H1 (cell line): ENCODE results near the gene PPP2R1A. TPM values are rescaled to one million over a fixed set of nuclear protein-coding genes. Genes with fewer than 3 reads are reported as not detected.

Experiments
- CTCF ChIA-PET: fragments of 300-600 bp; sonication (Branson Sonifier 250); formaldehyde crosslinking; loops from one replicate; lab custom pipeline; 2021; ENCODE audit not compliant: partially characterized antibody; lab: Charles Lee
- POLR2A ChIA-PET: fragments of 300-600 bp; sonication (Branson Sonifier 250); formaldehyde crosslinking; loops from one replicate; lab custom pipeline; 2021; ENCODE audit warnings: inconsistent platforms; ENCODE audit not compliant: partially characterized antibody; lab: Charles Lee
- DNase-seq, 2 experiments: peaks; one replicate each; pipeline versions ENCODE4 v3.0.0 to v3.0.0-alpha.2; 2010 to 2022; ENCODE audit warnings: low spot score in 2 of 2, low read depth in 1 of 2, mixed read lengths in 1 of 2
- FAIRE-seq: peaks from 2 replicates; lab custom pipeline; 2011; peaks lifted over from hg19 to GRCh38; lab: Jason Lieb, UNC
- H2AFZ ChIP-seq: 2 replicates; pipeline ENCODE4 v1.8.1; 2012; ENCODE audit warnings: low read length, inconsistent platforms
- H2AK5ac ChIP-seq: 2 replicates; pipeline ENCODE4 v1.6.1; 2013; ENCODE audit warnings: low read depth, low read length
- H2BK120ac ChIP-seq: replicated peaks from 2 replicates; pipeline ENCODE3; 2013; ENCODE audit warnings: low read depth, low read length, inconsistent platforms
- H2BK12ac ChIP-seq: 2 replicates; pipeline ENCODE4 v1.6.1; 2013; ENCODE audit warnings: low read depth, low read length
- H2BK15ac ChIP-seq: 2 replicates; pipeline ENCODE4 v1.6.1; 2013; ENCODE audit warnings: low read length
- H2BK20ac ChIP-seq: 2 replicates; pipeline ENCODE4 v1.6.1; 2013; ENCODE audit warnings: low read length
- H2BK5ac ChIP-seq: 2 replicates; pipeline ENCODE4 v1.6.1; 2013; ENCODE audit warnings: low read depth, low read length
- H3K14ac ChIP-seq: 2 replicates; pipeline ENCODE4 v1.6.1; 2013; ENCODE audit warnings: inconsistent platforms; ENCODE audit not compliant: insufficient read length
- H3K18ac ChIP-seq: 2 replicates; pipeline ENCODE4 v1.6.1; 2013; ENCODE audit warnings: low read length; ENCODE audit errors: extremely low read depth
- H3K23ac ChIP-seq: 2 replicates; pipeline ENCODE4 v1.6.1; 2013; ENCODE audit warnings: inconsistent platforms; ENCODE audit not compliant: insufficient read length
- H3K23me2 ChIP-seq: 2 replicates; pipeline ENCODE4 v1.6.1; 2013; ENCODE audit warnings: low read depth, low read length
- H3K27ac ChIP-seq: 2 replicates; pipeline ENCODE4 v1.6.1; 2011; ENCODE audit warnings: low read depth, low read length, inconsistent platforms
- H3K27me3 ChIP-seq, 4 experiments: replicated peaks in 1 of 4; 1 replicate in 1 of 4; 2 replicates in 3 of 4; pipeline versions ENCODE4 v1.6.1 to v1.8.1; 2011 to 2013; ENCODE audit warnings: low read length in 3 of 4, mild to moderate bottlenecking in 3 of 4, inconsistent platforms in 2 of 4, mixed read lengths in 2 of 4, moderate library complexity in 1 of 4; ENCODE audit not compliant: control insufficient read depth in 3 of 4, insufficient read depth in 3 of 4; ENCODE audit errors: extremely low read depth in 1 of 4
- H3K36me3 ChIP-seq, 4 experiments: 2 replicates each; pipeline versions ENCODE4 v1.6.1 to v1.8.1; 2011 to 2013; ENCODE audit warnings: mild to moderate bottlenecking in 4 of 4, low read length in 3 of 4, moderate library complexity in 2 of 4, control low read depth in 1 of 4, inconsistent platforms in 1 of 4; ENCODE audit not compliant: insufficient read depth in 4 of 4, control insufficient read depth in 2 of 4
- H3K4ac ChIP-seq: replicated peaks from 2 replicates; pipeline ENCODE3; 2013; ENCODE audit warnings: low read length, low read depth, mixed read lengths, inconsistent platforms; ENCODE audit not compliant: insufficient read length
- H3K4me1 ChIP-seq, 4 experiments: replicated peaks in 1 of 4; 1 replicate in 1 of 4; 2 replicates in 3 of 4; pipeline versions ENCODE4 v1.6.1 to v1.8.1; 2011 to 2013; ENCODE audit warnings: low read length in 3 of 4, inconsistent platforms in 2 of 4, mixed read lengths in 1 of 4; ENCODE audit not compliant: insufficient read depth in 4 of 4, control insufficient read depth in 3 of 4
- H3K4me2 ChIP-seq, 2 experiments: 2 replicates each; pipeline versions ENCODE4 v1.6.1 to v1.8.1; 2011 to 2013; ENCODE audit warnings: low read depth in 2 of 2, low read length in 2 of 2, control low read depth in 1 of 2, inconsistent platforms in 1 of 2, mild to moderate bottlenecking in 1 of 2; ENCODE audit not compliant: insufficient read depth in 1 of 2
- H3K4me3 ChIP-seq, 4 experiments: fragments of 200-600, 300-600 bp in 1 of 4; sonication (generic), shearing (Covaris generic), sonication (Bioruptor Twin) in 1 of 4; 2 replicates each; pipeline versions ENCODE4 v1.5.1 to v1.8.1; 2011 to 2016; ENCODE audit warnings: low read length in 4 of 4, low read depth in 3 of 4, control low read depth in 2 of 4, inconsistent platforms in 2 of 4, mild to moderate bottlenecking in 2 of 4, mixed read lengths in 1 of 4, moderate library complexity in 1 of 4; ENCODE audit not compliant: insufficient read depth in 2 of 4; ENCODE audit errors: extremely low read depth in 1 of 4
- H3K56ac ChIP-seq: replicated peaks from 2 replicates; pipeline ENCODE3; 2013; ENCODE audit warnings: low read depth, mild to moderate bottlenecking, mixed read lengths, low read length, inconsistent platforms; ENCODE audit not compliant: insufficient read length
- H3K79me1 ChIP-seq: 2 replicates; pipeline ENCODE4 v1.6.1; 2013; ENCODE audit warnings: low read depth, low read length, control low read depth
- H3K79me2 ChIP-seq, 2 experiments: 2 replicates each; pipeline versions ENCODE4 v1.6.1 to v1.8.1; 2012 to 2013; ENCODE audit warnings: low read length in 2 of 2, mild to moderate bottlenecking in 2 of 2, inconsistent platforms in 1 of 2; ENCODE audit not compliant: insufficient read depth in 2 of 2, control insufficient read depth in 1 of 2
- H3K9ac ChIP-seq, 4 experiments: replicated peaks in 1 of 4; 1 replicate in 1 of 4; 2 replicates in 3 of 4; pipeline versions ENCODE4 v1.6.1 to v1.8.1; 2011 to 2013; ENCODE audit warnings: low read depth in 3 of 4, low read length in 3 of 4, control low read depth in 2 of 4, mild to moderate bottlenecking in 2 of 4, moderate library complexity in 2 of 4, inconsistent platforms in 1 of 4; ENCODE audit errors: extremely low read depth in 1 of 4
- H3K9me3 ChIP-seq, 2 experiments: 2 replicates each; pipeline versions ENCODE4 v1.6.1 to v1.8.1; 2012 to 2013; ENCODE audit warnings: mild to moderate bottlenecking in 2 of 2, moderate library complexity in 2 of 2, control low read depth in 1 of 2, inconsistent platforms in 1 of 2, low read depth in 1 of 2, low read length in 1 of 2, mixed read lengths in 1 of 2; ENCODE audit not compliant: insufficient read depth in 2 of 2
- H4K20me1 ChIP-seq, 2 experiments: replicated peaks in 1 of 2; 2 replicates each; pipeline versions ENCODE3 to v1.8.1; 2011 to 2013; ENCODE audit warnings: inconsistent platforms in 2 of 2, low read length in 2 of 2, mild to moderate bottlenecking in 1 of 2; ENCODE audit not compliant: insufficient read depth in 2 of 2, control insufficient read depth in 1 of 2
- H4K5ac ChIP-seq: 2 replicates; pipeline ENCODE4 v1.6.1; 2013; ENCODE audit warnings: low read length, low read depth, mixed read lengths, inconsistent platforms; ENCODE audit not compliant: insufficient read length
- H4K8ac ChIP-seq: 2 replicates; pipeline ENCODE4 v1.8.0; 2013; ENCODE audit warnings: mild to moderate bottlenecking, moderate library complexity, low read length, inconsistent platforms; ENCODE audit not compliant: insufficient read depth; ENCODE audit errors: extremely low read depth
- H4K91ac ChIP-seq: replicated peaks from 2 replicates; pipeline ENCODE3; 2013; ENCODE audit warnings: low read length, mixed read lengths, inconsistent platforms; ENCODE audit not compliant: insufficient read length
- BCL11A ChIP-seq, 2 experiments: IDR thresholded peaks; one replicate each; pipeline ENCODE4 v1.6.1; 2011; ENCODE audit warnings: low read depth in 2 of 2, low read length in 2 of 2, mild to moderate bottlenecking in 2 of 2
- CTBP2 ChIP-seq: IDR thresholded peaks from 2 replicates; pipeline ENCODE4 v1.7.0; 2011; ENCODE audit warnings: borderline replicate concordance, mild to moderate bottlenecking, moderate library complexity, mixed read lengths, low read length; ENCODE audit not compliant: insufficient read depth, insufficient read length
- CTCF ChIP-seq, 3 experiments: IDR thresholded peaks; 1 replicate in 2 of 3; 2 replicates in 1 of 3; pipeline versions ENCODE4 v1.5.1 to v1.6.1; 2011; ENCODE audit warnings: low read length in 3 of 3, mild to moderate bottlenecking in 3 of 3, inconsistent platforms in 2 of 3, low read depth in 1 of 3, moderate library complexity in 1 of 3; ENCODE audit not compliant: insufficient read depth in 1 of 3; ENCODE audit errors: control extremely low read depth in 1 of 3
- HDAC2 ChIP-seq, 2 experiments: fragments of 300-600 bp in 1 of 2; sonication (generic) in 1 of 2; IDR thresholded peaks; 2 replicates each; pipeline ENCODE4 v1.6.1; 2011 to 2012; ENCODE audit warnings: low read depth in 2 of 2, low read length in 2 of 2, mild to moderate bottlenecking in 2 of 2, moderate library complexity in 2 of 2, borderline replicate concordance in 1 of 2, inconsistent platforms in 1 of 2
- JUN ChIP-seq: IDR thresholded peaks from 2 replicates; pipeline ENCODE4 v1.6.1; 2011; ENCODE audit warnings: low read depth, mild to moderate bottlenecking, improper control_type of control experiment, low read length
- KDM1A ChIP-seq: fragments of 200-600, 300-600 bp; sonication (generic); IDR thresholded peaks from 2 replicates; pipeline ENCODE4 v1.7.1; 2016; ENCODE audit warnings: mild to moderate bottlenecking, low read length, borderline replicate concordance
- POU5F1 ChIP-seq: IDR thresholded peaks from 2 replicates; pipeline ENCODE4 v1.6.1; 2011; ENCODE audit warnings: low read depth, mild to moderate bottlenecking, low read length, moderate library complexity
- SP1 ChIP-seq: IDR thresholded peaks from 2 replicates; pipeline ENCODE4 v1.6.1; 2011; ENCODE audit warnings: low read depth, low read length
- ZNF274 ChIP-seq: IDR thresholded peaks from 2 replicates; pipeline ENCODE4 v1.7.0; 2012; ENCODE audit warnings: low read length, borderline replicate concordance; ENCODE audit errors: extremely low read depth
- WGBS, 2 experiments: shearing (Covaris generic) in 1 of 2; methylation state at CpG; one replicate each; pipeline versions ENCODE4 v1.1.6 to v1.1.7; 2013 to 2015; ENCODE audit warnings: low lambda C conversion rate in 2 of 2, mixed read lengths in 2 of 2, inconsistent platforms in 1 of 2, low coverage in 1 of 2, missing lambda C conversion rate in 1 of 2; ENCODE audit not compliant: insufficient replicate concordance in 2 of 2, insufficient coverage in 1 of 2, insufficient read length in 1 of 2; ENCODE audit errors: extremely low coverage in 1 of 2, missing lambda C conversion rate in 1 of 2; 5-methylcytosine and 5-hydroxymethylcytosine counted together
- polyA plus RNA-seq, 7 experiments: library from polyadenylated mRNA; depleted of rRNA in 3 of 7; stranded (reverse) in 5 of 7; unstranded in 2 of 7; fragments of >200 nt in 5 of 7; fragments of 200-250 nt in 2 of 7; gene quantifications; 1 replicate in 5 of 7; 2 replicates in 1 of 7; 4 replicates in 1 of 7; pipeline versions ENCODE4 v1.2.1 to v1.2.3, GENCODE V29; 2011 to 2013; ENCODE audit warnings: missing spikeins in 2 of 7, mixed read lengths in 2 of 7
- total RNA-seq: library from RNA; stranded (reverse); fragmentation: NEBNext Ultra II Directional; extraction: Animal tissue kit (Norgen Biotek cat#: 25700); gene quantifications from 2 replicates; pipeline ENCODE4 v1.2.1, GENCODE V29; 2021

PPP2R1A gene
- total and polyA plus RNA-seq, 2 of the 8 experiments (the other 6 are each of a cell fraction or from before 2014, with no cell fraction given): 380 to 382 TPM

- H3K27me3 ChIP-seq: no peaks in the 10 kb centered on the region
- no peaks in the 10 kb centered on the region for H3K36me3 ChIP-seq
- no peaks in the 10 kb centered on the region for H3K23me2 ChIP-seq
- no peak overlapping the region for H3K4me2 ChIP-seq
- no peak overlapping the region for H2BK20ac ChIP-seq
- 88% methylated on average over 5 of the region's 5 CpGs; no CpG with 5 or more reads in 1 of the 2 experiments for WGBS, 2 experiments
- DNase-seq (no peak), FAIRE-seq (no peak)
- no peak overlapping the region for H4K91ac ChIP-seq
- H3K23ac ChIP-seq: no peak overlapping the region
- no peaks in the 10 kb centered on the region for H3K79me2 ChIP-seq
- no peak overlapping the region for H2BK15ac ChIP-seq
- no peak overlapping the region for H3K18ac ChIP-seq
- no peak overlapping the region for H4K5ac ChIP-seq
- H4K20me1 ChIP-seq: no peaks in the 10 kb centered on the region
- H3K4me1 ChIP-seq: no peaks in the 10 kb centered on the region
- no peak overlapping the region for H3K4ac ChIP-seq
- no peak overlapping the region for H3K56ac ChIP-seq
- no peak overlapping the region for H2AK5ac ChIP-seq
- no peak overlapping the region for H4K8ac ChIP-seq
- no peak overlapping the region for H2BK120ac ChIP-seq
- H2BK12ac ChIP-seq: no peak overlapping the region
- H3K27ac ChIP-seq: no peak overlapping the region
- ChIA-PET CTCF (no interaction called here), POLR2A (no interaction called here)
- no peaks in the 10 kb centered on the region for H3K9me3 ChIP-seq
- no peak overlapping the region for H2BK5ac ChIP-seq
- no peak overlapping the region for H3K14ac ChIP-seq
- H3K9ac ChIP-seq: no peak overlapping the region
- H2AFZ ChIP-seq: no peak overlapping the region
- no peak overlapping the region for H3K4me3 ChIP-seq
- H3K79me1 ChIP-seq: no peaks in the 10 kb centered on the region
- TF ChIP-seq CTBP2: no peak
- TF ChIP-seq CTCF (IDR thresholded peaks at IDR 0.05; ENCODE audit: control extremely low read depth in 1 of 3, insufficient read depth in 1 of 3, low read depth in 1 of 3, low read length in 3 of 3): no peak
- no peak for TF ChIP-seq BCL11A (IDR thresholded peaks at IDR 0.05; ENCODE audit: low read depth in 2 of 2, low read length in 2 of 2)
- no peak for TF ChIP-seq POU5F1
- no peak for TF ChIP-seq HDAC2 (IDR thresholded peaks at IDR 0.05; ENCODE audit: borderline replicate concordance in 1 of 2, low read depth in 2 of 2, low read length in 2 of 2)
- no peak for TF ChIP-seq ZNF274
- no peak for TF ChIP-seq JUN
- TF ChIP-seq SP1: no peak
- no peak for TF ChIP-seq KDM1A
These were observed 68.6 kb downstream of the PPP2R1A start for GRCh38 chr19:52258426-52258825.
